Skeletal muscle satellite cell (primary cell): Measurements from ENCODE around the gene GOLGA6L22. TPM values are rescaled to one million over a fixed set of nuclear protein-coding genes. Genes with fewer than 3 reads are reported as not detected.
"Not testable (repeated sequence)": the region's sequence is repeated elsewhere in the genome, so short reads cannot be mapped to it uniquely, and the experiment has no call there.

Experiments
- H3K27me3 ChIP-seq: 2 replicates; pipeline ENCODE4 v1.7.0; 2013; ENCODE audit warnings: low read length; ENCODE audit not compliant: control insufficient read depth, insufficient read depth
- H3K36me3 ChIP-seq: 2 replicates; pipeline ENCODE4 v1.7.0; 2013; ENCODE audit warnings: mild to moderate bottlenecking, control low read depth, low read length; ENCODE audit not compliant: insufficient read depth
- H3K4me1 ChIP-seq: 2 replicates; pipeline ENCODE4 v1.7.0; 2013; ENCODE audit warnings: low read length; ENCODE audit not compliant: control insufficient read depth, insufficient read depth
- H3K4me2 ChIP-seq: 2 replicates; pipeline ENCODE4 v1.7.0; 2013; ENCODE audit warnings: mild to moderate bottlenecking, low read length
- H3K4me3 ChIP-seq: 2 replicates; pipeline ENCODE4 v1.7.0; 2013; ENCODE audit warnings: low read length
- H3K9ac ChIP-seq: 2 replicates; pipeline ENCODE4 v1.7.0; 2013; ENCODE audit warnings: mild to moderate bottlenecking, low read depth, low read length, moderate library complexity
- H3K9me3 ChIP-seq: replicated peaks from 2 replicates; pipeline ENCODE4 v1.7.0; 2013; ENCODE audit warnings: mild to moderate bottlenecking, control low read depth, low read length
- small RNA-seq: library from RNA; depleted of rRNA; stranded (forward); fragments of <200 nt; gene quantifications from one replicate; pipeline ENCODE3, GENCODE V24; 2012

Gene GOLGA6L22

GRCh38 chr15:22506959-22507358, 48.3 kb downstream of the GOLGA6L22 start:
- not testable (repeated sequence) for H3K36me3 ChIP-seq, H3K4me1 ChIP-seq, H3K9ac ChIP-seq, H3K27me3 ChIP-seq, H3K9me3 ChIP-seq, H3K4me3 ChIP-seq, H3K4me2 ChIP-seq

- not testable (repeated sequence) for H3K4me3 ChIP-seq, H3K4me1 ChIP-seq
Measured at GRCh38 chr15:22516140-22516539, 57.4 kb downstream of the GOLGA6L22 start.

More at GRCh38 chr15:22516140-22516539, 57.4 kb downstream of the GOLGA6L22 start:
- not testable (repeated sequence) for H3K9me3 ChIP-seq, H3K4me2 ChIP-seq, H3K36me3 ChIP-seq, H3K27me3 ChIP-seq, H3K9ac ChIP-seq

Small RNA genes lying within 50 kb of the gene (small RNA-seq; reads per million reads assigned to genes)
- gene RN7SL545P = not detected
